Measurements from ENCODE around the gene ZNF771. TPM values are rescaled to one million over a fixed set of nuclear protein-coding genes. Genes with fewer than 3 reads are reported as not detected.
A peak's percentile ranks its signal among the peaks of the same experiment; 100 is the strongest.

ZNF771 gene
- total RNA-seq, 2 experiments from 2014 or later = 0.80 to 1.2 TPM

GRCh38 chr16:30439720-30440348, 32.4 kb downstream of the ZNF771 start:
- Mint-ChIP-seq H3K36me3 (ENCODE audit: low read depth) (peaks cover 18% of the 10 kb centered on the region), H3K4me1 (ENCODE audit: low read depth) (peaks cover 19% of the 10 kb centered on the region), H3K27ac (no peak overlapping the region), H3K4me3 (no peak overlapping the region), H3K9me3 (no peaks in the 10 kb centered on the region), H3K27me3 (no peaks in the 10 kb centered on the region)
- no peak for DNase-seq
- H3K27me3 ChIP-seq (ENCODE audit: control insufficient read depth in 1 of 2, insufficient read depth in 2 of 2, low read length in 2 of 2) = no peaks in the 10 kb centered on the region
- ChIA-PET POLR2A (interaction anchor here (0.6 to 0.9 kb wide), 2 partner anchors 10 to 20 kb away, joined by 3 to 5 read pairs; partner anchors contain the start of gene DCTPP1), CTCF (interaction anchor here (1.2 kb wide), 1 partner anchor 10 kb away, joined by 4 read pairs; no protein-coding TSS in a partner anchor)
- H3K36me3 ChIP-seq (ENCODE audit: insufficient read depth, low read length) = peaks cover 10% of the 10 kb centered on the region
- no peak overlapping the region for H3K27ac ChIP-seq (ENCODE audit: low read depth in 1 of 2, low read length in 2 of 2)
- no peak overlapping the region for H3K4me3 ChIP-seq (ENCODE audit: low read length)
- H3K9me3 ChIP-seq (ENCODE audit: control insufficient read depth in 1 of 2, insufficient read depth in 1 of 2, low read length in 2 of 2) = no peaks in the 10 kb centered on the region
- no peak for TF ChIP-seq CTCF (IDR thresholded peaks at IDR 0.05)
- intact Hi-C loops (cut with DNase I, micrococcal nuclease) = no loop called here
- H3K4me1 ChIP-seq (ENCODE audit: insufficient read depth, low read length) = peaks cover 19% of the 10 kb centered on the region
- no peak for ATAC-seq (ENCODE audit: poor library complexity)

DNA sequence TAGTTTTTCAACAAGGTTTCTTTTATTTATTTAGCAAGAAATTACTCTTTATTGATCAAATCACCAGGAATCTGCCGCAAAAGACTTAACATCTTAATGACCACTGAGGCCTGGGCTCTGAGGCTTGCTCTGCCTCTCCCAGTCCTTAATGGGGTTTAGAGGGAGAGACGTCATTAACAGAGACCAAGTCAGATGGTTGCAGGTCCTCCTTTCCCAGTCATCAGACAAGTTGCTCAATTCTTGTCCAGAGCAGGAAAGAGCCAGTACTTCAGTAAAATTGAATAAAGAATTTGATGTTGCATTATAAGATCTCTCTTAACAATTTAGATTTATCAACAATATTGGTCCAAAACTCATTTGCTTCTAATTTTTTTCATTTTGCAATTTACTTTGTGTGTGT, 36.2 kb downstream of the ZNF771 start:
- ChIA-PET CTCF (interaction anchor here (1.0 to 1.6 kb wide), 3 partner anchors 14 to 38 kb away, joined by 3 to 4 read pairs (median 3); partner anchors contain the start of gene DCTPP1), POLR2A (interaction anchor here (0.9 to 4.5 kb wide), 4 partner anchors 14 to 30 kb away, joined by 3 to 25 read pairs (median 12); partner anchors contain the start of genes DCTPP1 and ITGAL)
- Mint-ChIP-seq H3K36me3 (ENCODE audit: low read depth) (peaks cover 26% of the 10 kb centered on the region), H3K4me3 (peak overlapping the region; percentile 96), H3K27me3 (no peaks in the 10 kb centered on the region), H3K27ac (peak overlapping the region; percentile 36), H3K4me1 (ENCODE audit: low read depth) (peaks cover 33% of the 10 kb centered on the region), H3K9me3 (no peaks in the 10 kb centered on the region)
- no peak for DNase-seq
- no peak overlapping the region for H3K4me3 ChIP-seq (ENCODE audit: low read length)
- intact Hi-C loops (cut with DNase I, micrococcal nuclease) = loop anchor here in 1 of 2 experiments (2.0 kb wide), 1 partner anchor 13 kb away; the partner anchor contains the start of gene DCTPP1
- TF ChIP-seq CTCF (IDR thresholded peaks at IDR 0.05) = no peak
- H3K36me3 ChIP-seq (ENCODE audit: insufficient read depth, low read length) = peaks cover 10% of the 10 kb centered on the region
- H3K9me3 ChIP-seq (ENCODE audit: control insufficient read depth in 1 of 2, insufficient read depth in 1 of 2, low read length in 2 of 2) = no peaks in the 10 kb centered on the region
- no peak overlapping the region for H3K27ac ChIP-seq (ENCODE audit: low read depth in 1 of 2, low read length in 2 of 2)
- no peaks in the 10 kb centered on the region for H3K27me3 ChIP-seq (ENCODE audit: control insufficient read depth in 1 of 2, insufficient read depth in 2 of 2, low read length in 2 of 2)
- no peak for ATAC-seq (ENCODE audit: poor library complexity)
- peaks cover 28% of the 10 kb centered on the region for H3K4me1 ChIP-seq (ENCODE audit: insufficient read depth, low read length)

- ChIA-PET POLR2A (interaction anchor here (0.6 to 4.5 kb wide), 12 partner anchors 9 to 214 kb away, joined by 3 to 25 read pairs (median 4); partner anchors contain the start of genes DCTPP1, FBRS, ITGAL and ZNF764), CTCF (interaction anchor here (1.0 to 1.6 kb wide), 5 partner anchors 15 to 78 kb away, joined by 3 to 8 read pairs (median 3); partner anchors contain the start of gene DCTPP1)
- Mint-ChIP-seq H3K36me3 (ENCODE audit: low read depth) (peaks cover 26% of the 10 kb centered on the region), H3K4me3 (peak overlapping the region; percentile 96), H3K27ac (peak overlapping the region; percentile 56), H3K4me1 (ENCODE audit: low read depth) (peaks cover 35% of the 10 kb centered on the region), H3K27me3 (no peaks in the 10 kb centered on the region), H3K9me3 (no peaks in the 10 kb centered on the region)
- no peak for TF ChIP-seq CTCF (IDR thresholded peaks at IDR 0.05)
- no peaks in the 10 kb centered on the region for H3K27me3 ChIP-seq (ENCODE audit: control insufficient read depth in 1 of 2, insufficient read depth in 2 of 2, low read length in 2 of 2)
- peak overlapping the region; percentile 83 for H3K4me3 ChIP-seq (ENCODE audit: low read length)
- no peak for DNase-seq
- H3K4me1 ChIP-seq (ENCODE audit: insufficient read depth, low read length) = peaks cover 28% of the 10 kb centered on the region
- H3K9me3 ChIP-seq (ENCODE audit: control insufficient read depth in 1 of 2, insufficient read depth in 1 of 2, low read length in 2 of 2) = no peaks in the 10 kb centered on the region
- intact Hi-C loops (cut with DNase I, micrococcal nuclease) = loop anchor here (1.0 to 5.0 kb wide), 6 partner anchors 14 to 188 kb away; partner anchors contain the start of genes DCTPP1 (in 2 of the 2) and ZNF764 (in 1 of the 2)
- peaks cover 10% of the 10 kb centered on the region for H3K36me3 ChIP-seq (ENCODE audit: insufficient read depth, low read length)
- no peak for ATAC-seq (ENCODE audit: poor library complexity)
- H3K27ac ChIP-seq (ENCODE audit: low read depth in 1 of 2, low read length in 2 of 2) = peak overlapping the region; percentile 76 to 88
Observed at GRCh38 chr16:30444231-30445148, 37.1 kb downstream of the ZNF771 start.
